ENCODE data around the gene AP4B1. TPM values are rescaled to one million over a fixed set of nuclear protein-coding genes. Genes with fewer than 3 reads are reported as not detected.
"Not testable (repeated sequence)": the region's sequence is repeated elsewhere in the genome, so short reads cannot be mapped to it uniquely, and the experiment has no call there.

The AP4B1 gene
- polyA plus RNA-seq, 12 donors, result 16.6 to 48.7 (median 24.1) TPM; not detected in 1

DNA sequence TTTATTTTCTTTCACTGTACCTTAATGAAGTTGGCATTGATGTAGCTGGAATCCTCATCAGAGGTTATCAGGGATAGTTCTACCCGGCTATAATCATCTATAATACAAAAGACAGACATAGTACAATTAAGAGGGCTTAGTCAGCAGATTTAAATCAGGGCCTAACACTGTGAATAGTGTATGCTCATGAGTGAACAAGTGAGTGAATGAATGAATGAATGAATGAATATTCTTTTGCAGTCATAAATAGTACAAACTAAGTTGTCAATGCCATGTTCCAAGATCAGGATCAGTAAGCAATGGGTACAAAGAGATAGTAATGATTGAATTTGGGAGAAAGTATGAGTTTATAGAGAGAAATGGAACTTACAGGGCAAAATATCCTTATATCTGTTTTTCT, 45.6 kb downstream of the AP4B1 start:
- DNase-seq, result no peak

DNA sequence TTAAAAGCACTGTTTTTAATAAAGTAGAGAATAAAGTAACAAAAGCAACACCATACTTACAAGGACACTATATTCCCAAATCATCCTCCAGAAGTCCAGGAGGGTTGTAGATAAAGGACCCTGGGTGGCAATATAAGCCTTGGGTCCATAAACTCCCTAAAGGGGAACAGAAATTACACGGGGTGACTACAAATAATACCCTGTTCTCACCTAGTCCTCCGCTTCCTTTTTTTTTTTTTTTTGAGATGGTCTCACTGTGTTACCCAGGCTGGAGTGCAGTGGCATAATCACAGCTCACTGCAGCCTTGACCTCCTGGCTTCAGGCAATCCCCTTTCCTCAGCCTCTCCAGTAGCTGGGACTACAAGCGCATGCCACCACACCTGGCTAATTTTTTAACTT, 46.2 kb downstream of the AP4B1 start:
- DNase-seq, result no peak

DNA sequence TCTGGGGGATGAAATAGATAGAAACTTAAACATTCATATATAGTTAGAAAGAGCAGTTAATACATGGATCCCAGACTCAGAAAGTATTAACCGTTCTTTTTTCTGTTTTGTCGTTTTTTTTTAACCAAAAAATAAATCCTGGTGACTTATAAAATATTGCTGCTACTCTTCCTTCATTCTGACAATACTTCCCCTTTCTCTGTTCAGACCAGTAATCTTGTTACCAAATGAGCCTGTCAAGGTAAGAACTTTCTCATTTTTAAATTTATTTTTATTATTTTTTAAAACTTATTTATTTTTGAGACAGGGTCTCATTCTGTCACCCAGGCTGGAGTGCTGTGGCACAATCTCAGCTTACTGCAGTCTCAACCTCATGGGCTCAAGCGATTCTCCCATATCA, 46.8 kb downstream of the AP4B1 start:
- DNase-seq, result no peak

DNA sequence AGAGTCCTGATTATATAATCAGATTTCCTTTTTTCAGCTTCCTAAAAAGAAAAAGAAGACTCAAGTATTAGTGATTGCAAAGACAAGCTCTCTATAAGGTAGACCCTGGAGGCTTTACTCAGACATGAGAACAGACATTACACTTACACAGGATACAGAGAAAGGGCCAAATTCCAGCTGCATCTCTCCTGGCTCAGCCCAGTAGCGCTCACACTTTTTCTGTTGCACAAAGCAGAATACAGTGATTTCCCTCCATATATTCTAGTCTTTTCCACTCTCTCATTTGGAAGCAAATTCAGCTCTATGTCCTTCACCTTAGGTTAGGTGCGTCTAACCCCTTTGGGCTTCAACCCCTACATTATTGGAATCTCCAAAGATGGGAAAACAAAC, 48.2 kb downstream of the AP4B1 start:
- no peak for DNase-seq

DNA sequence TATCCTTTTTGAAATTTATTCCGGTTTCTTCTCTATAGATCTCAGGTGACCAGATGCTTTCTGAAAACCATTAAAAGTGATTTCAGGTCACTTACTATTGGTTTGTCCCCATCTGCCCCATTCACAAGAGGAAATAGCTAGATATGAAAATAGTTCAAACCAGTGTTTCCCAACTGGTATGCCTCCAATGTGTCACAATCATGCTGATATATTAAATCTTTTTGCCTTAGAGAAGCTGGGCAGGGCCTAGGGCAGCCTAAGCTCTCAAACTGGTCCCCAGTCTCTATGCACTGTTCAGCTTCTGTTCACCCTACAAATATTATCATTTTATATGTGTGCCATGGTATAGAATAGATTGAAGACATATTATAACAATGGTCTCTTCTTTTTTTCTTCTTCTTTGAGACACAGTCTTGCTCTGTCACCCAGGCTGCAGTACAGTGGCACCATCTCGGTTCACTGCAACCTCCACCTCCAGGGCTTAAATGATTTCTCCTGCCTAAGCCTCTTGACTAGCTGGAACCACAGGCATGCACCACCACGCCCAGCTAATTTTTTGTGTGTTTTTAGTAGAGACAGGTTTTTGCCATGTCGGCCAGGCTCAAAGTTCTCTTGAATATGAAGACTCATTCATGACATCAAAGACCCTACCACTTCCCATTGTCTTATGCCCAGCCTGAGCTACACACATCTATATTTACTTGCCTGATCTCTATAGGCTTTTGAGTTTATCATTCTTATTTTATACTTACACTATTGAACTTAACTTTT, 48.8 kb downstream of the AP4B1 start:
- DNase-seq, result no peak

DNA sequence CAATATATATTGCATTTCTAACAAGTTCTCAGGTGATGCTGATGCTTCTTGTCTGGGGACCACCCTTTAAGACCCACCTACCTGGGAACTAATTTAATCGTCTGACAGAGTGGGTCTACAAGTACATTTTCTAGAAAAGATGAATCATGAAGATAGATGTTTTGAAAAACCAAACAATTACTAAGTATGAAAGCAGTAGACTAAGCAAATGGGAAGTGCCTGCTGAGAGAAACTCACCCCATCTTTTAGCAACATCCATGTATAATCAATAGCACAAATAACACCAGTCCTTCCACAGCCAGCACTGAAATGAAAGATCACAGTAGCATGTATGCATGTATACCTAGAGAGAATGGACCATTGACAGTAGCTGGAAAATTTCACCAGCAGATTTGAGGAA, 50.4 kb downstream of the AP4B1 start:
- no peak for DNase-seq

DNA sequence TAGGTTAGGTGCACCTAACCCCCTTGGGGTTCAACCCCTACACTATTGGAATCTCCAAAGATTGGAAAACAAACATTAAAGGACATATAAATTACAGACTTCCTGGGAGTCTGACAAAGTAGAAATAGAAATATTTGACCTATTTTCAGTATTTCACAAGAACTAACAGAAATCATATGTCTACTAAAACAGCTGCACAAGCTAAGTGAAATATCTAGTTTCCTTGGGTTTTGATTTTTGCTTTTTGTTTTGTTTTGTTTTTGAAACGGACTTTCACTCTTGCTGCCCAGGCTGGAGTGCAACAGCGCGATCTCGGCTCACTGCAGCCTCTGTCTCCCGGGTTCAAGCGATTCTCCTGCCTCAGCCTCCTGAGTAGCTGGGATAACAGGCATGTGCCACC, 51.9 kb downstream of the AP4B1 start:
- not testable (repeated sequence) for DNase-seq

DNA sequence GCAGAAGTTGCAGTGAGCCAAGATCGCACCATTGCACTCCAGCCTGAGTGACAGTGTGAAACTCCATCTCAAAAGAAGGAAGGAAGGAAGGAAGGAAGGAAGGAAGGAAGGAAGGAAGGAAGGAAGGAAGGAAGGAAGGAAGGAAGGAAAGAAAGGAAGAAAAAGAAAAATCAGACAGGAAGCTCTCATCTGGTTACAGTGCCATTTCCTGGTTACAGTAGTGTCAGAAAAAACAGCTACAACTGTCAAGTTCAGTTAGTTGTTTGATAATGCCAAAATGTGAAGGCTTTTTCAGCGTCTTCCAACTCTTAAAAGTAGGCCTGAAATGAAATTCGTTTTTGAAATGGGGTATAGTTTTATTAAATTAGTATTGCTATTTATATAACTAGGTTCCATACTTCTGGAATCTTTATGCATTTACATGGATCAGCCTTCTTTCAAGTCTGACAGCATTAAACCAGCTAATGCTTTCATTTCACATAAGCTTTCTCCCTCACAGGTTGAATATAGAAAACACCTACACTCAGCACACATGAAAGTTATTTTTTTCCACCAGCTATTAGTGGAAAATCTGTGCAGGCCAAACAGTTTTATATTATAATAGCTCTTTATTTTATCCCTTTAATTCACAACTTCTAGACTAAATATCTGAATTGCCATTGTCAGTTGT, 54.3 kb downstream of the AP4B1 start:
- no peak for DNase-seq

DNA sequence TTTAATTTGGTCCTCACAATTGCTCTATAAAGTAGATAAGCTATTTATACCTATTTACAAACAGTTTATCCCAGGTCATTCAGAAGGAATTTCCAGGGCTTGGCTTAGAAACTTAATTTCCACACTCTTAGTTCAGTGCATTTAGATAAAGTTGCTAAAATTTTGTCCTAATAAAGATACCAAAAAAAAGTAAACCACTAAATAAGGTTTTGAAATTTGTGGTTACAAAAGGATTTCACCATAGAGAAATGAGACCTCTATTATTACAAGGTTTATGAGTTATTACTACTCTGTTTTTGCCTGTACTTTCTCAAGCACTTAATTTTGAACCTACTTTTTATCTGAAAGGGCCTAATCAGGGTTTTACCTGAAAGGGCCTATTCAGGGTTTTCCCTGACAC, 55.5 kb downstream of the AP4B1 start:
- no peak for DNase-seq

DNA sequence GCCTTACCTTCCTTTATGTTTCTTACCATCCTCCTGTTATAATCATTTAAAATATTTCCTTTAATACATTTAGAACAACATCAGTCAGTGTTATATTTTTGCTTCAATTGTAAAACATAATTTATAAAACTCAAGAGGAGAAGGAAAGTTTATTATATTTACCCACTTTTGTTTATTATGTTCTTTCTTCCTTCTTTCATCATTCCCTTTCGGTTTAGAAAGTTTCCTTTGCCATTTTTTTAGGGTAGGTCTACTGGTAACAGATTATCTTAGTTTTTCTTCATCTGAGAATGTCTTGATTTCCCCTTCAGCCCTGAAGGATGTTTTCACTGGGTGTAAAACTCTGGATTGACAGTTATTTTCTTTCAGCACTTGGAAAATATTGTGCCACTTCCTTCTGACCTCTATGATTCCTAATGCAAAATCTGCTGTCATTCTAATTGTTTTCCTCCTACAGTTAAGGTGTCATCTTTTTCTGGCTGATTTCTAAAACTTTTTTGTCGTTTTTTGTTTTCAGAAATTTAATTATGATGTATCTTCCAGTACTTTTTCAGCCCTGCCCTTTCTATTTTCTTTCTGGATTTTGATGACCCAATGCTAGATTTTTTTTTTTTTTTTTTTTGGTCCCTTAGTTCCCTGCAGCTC, 58.1 kb downstream of the AP4B1 start:
- DNase-seq, result no peak

Other genes starting within 250 kb of the AP4B1 start
- gene PHTF1, start 145.3 kb downstream of the AP4B1 start, polyA plus RNA-seq (ENCODE audit: insufficient read length in 12 of 12), result 10 to 100 TPM in 10 of 12 donors, 1 to 10 TPM in 1, not detected in 1; 3.0 to 16.4 (median 13.0) TPM
- gene RSBN1, start 92.3 kb downstream of the AP4B1 start, polyA plus RNA-seq (ENCODE audit: insufficient read length in 12 of 12), result 10 to 100 TPM in 10 of 12 donors, 1 to 10 TPM in 1, not detected in 1; 9.8 to 18.1 (median 14.8) TPM
- 1 to 10 TPM in 1 of 12 donors, under 1 TPM in 9, not detected in 2; 0.14 to 2.6 (median 0.31) TPM for gene PTPN22, start 33.1 kb downstream of the AP4B1 start, polyA plus RNA-seq (ENCODE audit: insufficient read length in 12 of 12)
- gene BCL2L15, start 17.2 kb downstream of the AP4B1 start, polyA plus RNA-seq (ENCODE audit: insufficient read length in 12 of 12), result 1 to 10 TPM in 1 of 12 donors, under 1 TPM in 9, not detected in 2; 0.11 to 1.6 (median 0.46) TPM
- 10 to 100 TPM in 3 of 12 donors, 1 to 10 TPM in 8, not detected in 1; 4.3 to 13.8 (median 9.3) TPM for gene DCLRE1B, start 527 bp upstream of the AP4B1 start, polyA plus RNA-seq (ENCODE audit: insufficient read length in 12 of 12)
- 10 to 100 TPM in 11 of 12 donors, not detected in 1; 27.7 to 37.7 (median 33.5) TPM for gene HIPK1, start 24.5 kb upstream of the AP4B1 start, polyA plus RNA-seq (ENCODE audit: insufficient read length in 12 of 12)
- 100 to 1,000 TPM in 11 of 12 donors, not detected in 1; 111 to 231 (median 168) TPM for gene OLFML3, start 74.7 kb upstream of the AP4B1 start, polyA plus RNA-seq (ENCODE audit: insufficient read length in 12 of 12)
- 1 to 10 TPM in 9 of 12 donors, under 1 TPM in 2, not detected in 1; 0.94 to 3.5 (median 1.8) TPM for gene SYT6, start 249.1 kb upstream of the AP4B1 start, polyA plus RNA-seq (ENCODE audit: insufficient read length in 12 of 12)